Lung (tissue), 12 donors: Measurements from ENCODE around the gene ATP5F1C. TPM values are rescaled to one million over a fixed set of nuclear protein-coding genes. Genes with fewer than 3 reads are reported as not detected.

Experiments used
- ATAC-seq: fragments of 200-7000 bp; cut with Tn5 transposase; one replicate; pipeline ENCODE4 v1.9.1; 2020; ENCODE audit warnings: moderate number of reproducible peaks; ENCODE audit not compliant: insufficient read depth, low FRiP score
- DNase-seq, 3 donors: peaks; one replicate each; pipeline ENCODE4 v3.0.0-alpha.2; 2013 to 2017
- H3K27ac ChIP-seq, 2 donors: one replicate each; pipeline ENCODE4 v1.5.1; 2013; ENCODE audit warnings: mild to moderate bottlenecking in 2 of 2, moderate library complexity in 2 of 2, control low read depth in 1 of 2, inconsistent platforms in 1 of 2, low read depth in 1 of 2, low read length in 1 of 2
- H3K27me3 ChIP-seq, 3 donors: one replicate each; pipeline ENCODE4 v1.5.1; 2013; ENCODE audit warnings: low read length in 2 of 3; ENCODE audit not compliant: control insufficient read depth in 3 of 3, insufficient read depth in 3 of 3
- H3K36me3 ChIP-seq, 4 donors: one replicate each; pipeline ENCODE4 v1.5.1; 2013; ENCODE audit warnings: low read length in 4 of 4, mild to moderate bottlenecking in 1 of 4, moderate library complexity in 1 of 4; ENCODE audit not compliant: control insufficient read depth in 4 of 4, insufficient read depth in 4 of 4
- H3K4me1 ChIP-seq, 5 donors: one replicate each; pipeline ENCODE4 v1.5.1; 2013; ENCODE audit warnings: low read length in 5 of 5, mild to moderate bottlenecking in 2 of 5, moderate library complexity in 1 of 5; ENCODE audit not compliant: control insufficient read depth in 5 of 5, insufficient read depth in 5 of 5
- H3K4me3 ChIP-seq: one replicate; pipeline ENCODE4 v1.5.1; 2013; ENCODE audit warnings: mild to moderate bottlenecking, control low read depth, moderate library complexity
- H3K9ac ChIP-seq, 2 donors: one replicate each; pipeline ENCODE4 v1.5.1; 2013; ENCODE audit warnings: low read length in 2 of 2, control low read depth in 1 of 2; ENCODE audit not compliant: insufficient read depth in 1 of 2
- H3K9me3 ChIP-seq, 4 donors: one replicate each; pipeline ENCODE4 v1.5.1; 2013; ENCODE audit warnings: low read length in 3 of 4, mild to moderate bottlenecking in 1 of 4, moderate library complexity in 1 of 4; ENCODE audit not compliant: control insufficient read depth in 4 of 4, insufficient read depth in 3 of 4
- CTCF ChIP-seq: IDR thresholded peaks from 2 replicates; pipeline ENCODE4 v1.5.1; 2012; ENCODE audit warnings: mild to moderate bottlenecking; ENCODE audit errors: control extremely low read depth, extremely low read depth
- WGBS, 2 donors: extraction: QIAGEN DNeasy Blood & Tissue Kit; methylation state at CpG; one replicate each; pipeline ENCODE4 v1.1.7; 2013; 5-methylcytosine and 5-hydroxymethylcytosine counted together
- polyA plus RNA-seq, 2 donors: library from polyadenylated mRNA; stranded (reverse); fragments of 200-250 nt; gene quantifications; one replicate each; pipeline ENCODE4 v1.2.1, GENCODE V29; 2013
- total RNA-seq, 2 donors: library from RNA; depleted of rRNA in 1 of 2; stranded (reverse); fragments of >200 nt in 1 of 2; gene quantifications; one replicate each; pipeline ENCODE4 v1.2.1, GENCODE V29; 2014 to 2021
- donor health status: control.
- donor health status: control.
- donor health status: Bipolar disorder and iron deficiency.
- donor health status: healthy.
- donor health status: DM: yes; HTN: yes; CAD: no.

Gene ATP5F1C
- total and polyA plus RNA-seq, 4 donors = 175 to 418 (median 209) TPM

GRCh38 chr10:7787150-7787856 is 674 bp upstream of the ATP5F1C start:
- WGBS, 2 donors = 2% methylated on average over 26 of the region's 26 CpGs
- Histone ChIP-seq H3K9ac (peak overlapping the region; percentile 74 to 82), H3K4me3 (peak overlapping the region; percentile 81), H3K27ac (peak overlapping the region; percentile 55 to 82), H3K27me3 (no peaks in the 10 kb centered on the region), H3K4me1 (peaks cover 0 to 21% (median 8%) of the 10 kb centered on the region in 5 donors), H3K36me3 (peaks cover 0 to 4% (median 0%) of the 10 kb centered on the region in 4 donors), H3K9me3 (no peaks in the 10 kb centered on the region)
- ATAC-seq (no peak), DNase-seq (peak in 1 of 3 donors; percentile 11)
- no peak for TF ChIP-seq CTCF

- H3K27ac ChIP-seq = peak overlapping the region; percentile 87 to 93
- DNase-seq (peak in 2 of 3 donors; percentile 34 to 69), ATAC-seq (no peak)
- H3K4me3 ChIP-seq = peak overlapping the region; percentile 81
- no peaks in the 10 kb centered on the region for H3K9me3 ChIP-seq
- peaks cover 0 to 4% (median 0%) of the 10 kb centered on the region in 4 donors for H3K36me3 ChIP-seq
- peak overlapping the region; percentile 63 to 82 for H3K9ac ChIP-seq
- TF ChIP-seq CTCF = no peak
- 4 to 5% methylated on average over 25 of the region's 25 CpGs for WGBS, 2 donors
- H3K4me1 ChIP-seq = peaks cover 0 to 26% (median 8%) of the 10 kb centered on the region in 5 donors
- no peaks in the 10 kb centered on the region for H3K27me3 ChIP-seq
These were observed 786 bp downstream of the ATP5F1C start for GRCh38 chr10:7788639-7789286.

GRCh38 chr10:7789390-7789789 is 1.4 kb downstream of the ATP5F1C start:
- Histone ChIP-seq H3K9ac (peak overlapping the region; percentile 63 to 82), H3K36me3 (peaks cover 0 to 4% (median 0%) of the 10 kb centered on the region in 4 donors), H3K4me1 (peaks cover 0 to 26% (median 8%) of the 10 kb centered on the region in 5 donors), H3K27me3 (no peaks in the 10 kb centered on the region), H3K27ac (peak overlapping the region in 1 of 2 donors; percentile 93), H3K9me3 (no peaks in the 10 kb centered on the region), H3K4me3 (no peak overlapping the region)
- WGBS, 2 donors = 46 to 52% methylated on average over 3 of the region's 3 CpGs
- DNase-seq = peak in 1 of 3 donors; percentile 14
- ATAC-seq = no peak
- no peak for TF ChIP-seq CTCF
